Neutrophil (primary cell): ENCODE results near the gene MAPK12.

Experiments used
- H3K27ac ChIP-seq: fragments of 200-600 bp; sonication (generic); 2 replicates; pipeline ENCODE4 v1.5.1; 2016; ENCODE audit warnings: mild to moderate bottlenecking, moderate library complexity
- H3K27me3 ChIP-seq: fragments of 200-600 bp; sonication (generic); 2 replicates; pipeline ENCODE4 v1.6.0; 2016; ENCODE audit warnings: mild to moderate bottlenecking
- H3K36me3 ChIP-seq: fragments of 200-600 bp; sonication (generic); 2 replicates; pipeline ENCODE4 v1.5.1; 2017
- H3K4me1 ChIP-seq, 2 experiments: fragments of 200-600 bp in 1 of 2; sonication (generic) in 1 of 2; 1 replicate in 1 of 2; 2 replicates in 1 of 2; pipeline versions ENCODE4 v1.5.1 to v1.6.1; 2013 to 2016; ENCODE audit warnings: low read depth in 1 of 2, low read length in 1 of 2, mild to moderate bottlenecking in 1 of 2, moderate library complexity in 1 of 2; ENCODE audit not compliant: control insufficient read depth in 1 of 2, insufficient read depth in 1 of 2
- H3K4me3 ChIP-seq, 2 experiments: fragments of 200-600 bp in 1 of 2; sonication (generic) in 1 of 2; 1 replicate in 1 of 2; 2 replicates in 1 of 2; pipeline ENCODE4 v1.5.1; 2013 to 2016; ENCODE audit warnings: low read depth in 1 of 2, low read length in 1 of 2, mild to moderate bottlenecking in 1 of 2, moderate library complexity in 1 of 2
- H3K9me3 ChIP-seq: fragments of 200-600 bp; sonication (generic); 2 replicates; pipeline ENCODE4 v1.5.1; 2016
- TF ChIP-seq, protein P1 (sequence below): fragments of 200-600 bp; sonication (generic); IDR thresholded peaks from 2 replicates; pipeline ENCODE4 v1.5.1; 2016; ENCODE audit warnings: antibody characterized with exemption

Gene MAPK12

DNA sequence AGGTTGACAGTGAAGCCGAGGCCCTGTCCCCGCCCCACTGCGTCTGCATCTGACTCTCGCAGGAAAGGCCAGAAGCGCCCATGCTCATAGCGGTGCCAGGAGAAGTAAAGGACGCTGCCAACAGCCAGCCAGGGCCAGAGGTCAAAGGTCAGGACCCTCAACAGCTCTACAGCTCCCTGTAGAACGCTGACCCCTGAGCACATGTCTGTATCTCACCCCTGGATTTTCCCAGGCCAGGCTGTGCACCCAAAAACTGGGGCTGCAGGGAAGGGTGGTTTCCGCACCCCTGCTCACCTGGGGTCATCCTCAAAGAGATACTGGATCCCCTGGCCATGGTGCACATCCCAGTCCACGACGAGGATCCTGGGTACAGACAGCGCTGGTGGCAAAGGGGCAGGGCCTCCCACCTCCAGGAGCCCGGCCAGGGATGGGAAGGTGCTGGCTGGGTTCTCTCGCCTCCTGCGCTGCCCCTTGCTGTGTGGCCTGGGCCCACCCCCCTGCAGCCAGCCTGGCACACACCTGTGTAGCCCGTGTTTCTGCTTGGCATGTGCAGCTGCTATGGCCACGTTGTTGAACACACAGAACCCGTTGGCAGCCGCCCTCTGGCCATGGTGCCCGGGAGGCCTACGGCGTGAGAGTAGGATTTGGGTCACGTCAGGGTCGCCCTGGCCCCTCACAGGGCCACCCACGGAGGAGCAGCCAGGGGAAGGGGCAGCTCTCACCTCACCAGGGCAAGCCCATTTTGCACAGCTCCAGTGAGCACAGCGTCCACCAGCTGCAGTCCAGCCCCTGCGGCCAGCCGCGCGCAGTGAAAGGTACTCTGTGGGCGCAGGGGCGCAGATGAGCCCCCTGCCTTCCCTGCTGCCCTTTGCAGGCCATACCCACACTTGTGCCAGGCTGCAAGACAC is 11.9 kb downstream of the MAPK12 start:
- Histone ChIP-seq H3K36me3 (peaks cover 42% of the 10 kb centered on the region), H3K4me1 (peaks cover 40 to 45% of the 10 kb centered on the region in 2 experiments), H3K27ac (peak overlapping the region; percentile 72), H3K4me3 (peak overlapping the region; percentile 87 to 88), H3K9me3 (no peaks in the 10 kb centered on the region), H3K27me3 (no peaks in the 10 kb centered on the region)
- TF ChIP-seq, protein P1, sequence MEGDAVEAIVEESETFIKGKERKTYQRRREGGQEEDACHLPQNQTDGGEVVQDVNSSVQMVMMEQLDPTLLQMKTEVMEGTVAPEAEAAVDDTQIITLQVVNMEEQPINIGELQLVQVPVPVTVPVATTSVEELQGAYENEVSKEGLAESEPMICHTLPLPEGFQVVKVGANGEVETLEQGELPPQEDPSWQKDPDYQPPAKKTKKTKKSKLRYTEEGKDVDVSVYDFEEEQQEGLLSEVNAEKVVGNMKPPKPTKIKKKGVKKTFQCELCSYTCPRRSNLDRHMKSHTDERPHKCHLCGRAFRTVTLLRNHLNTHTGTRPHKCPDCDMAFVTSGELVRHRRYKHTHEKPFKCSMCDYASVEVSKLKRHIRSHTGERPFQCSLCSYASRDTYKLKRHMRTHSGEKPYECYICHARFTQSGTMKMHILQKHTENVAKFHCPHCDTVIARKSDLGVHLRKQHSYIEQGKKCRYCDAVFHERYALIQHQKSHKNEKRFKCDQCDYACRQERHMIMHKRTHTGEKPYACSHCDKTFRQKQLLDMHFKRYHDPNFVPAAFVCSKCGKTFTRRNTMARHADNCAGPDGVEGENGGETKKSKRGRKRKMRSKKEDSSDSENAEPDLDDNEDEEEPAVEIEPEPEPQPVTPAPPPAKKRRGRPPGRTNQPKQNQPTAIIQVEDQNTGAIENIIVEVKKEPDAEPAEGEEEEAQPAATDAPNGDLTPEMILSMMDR = no peak

DNA sequence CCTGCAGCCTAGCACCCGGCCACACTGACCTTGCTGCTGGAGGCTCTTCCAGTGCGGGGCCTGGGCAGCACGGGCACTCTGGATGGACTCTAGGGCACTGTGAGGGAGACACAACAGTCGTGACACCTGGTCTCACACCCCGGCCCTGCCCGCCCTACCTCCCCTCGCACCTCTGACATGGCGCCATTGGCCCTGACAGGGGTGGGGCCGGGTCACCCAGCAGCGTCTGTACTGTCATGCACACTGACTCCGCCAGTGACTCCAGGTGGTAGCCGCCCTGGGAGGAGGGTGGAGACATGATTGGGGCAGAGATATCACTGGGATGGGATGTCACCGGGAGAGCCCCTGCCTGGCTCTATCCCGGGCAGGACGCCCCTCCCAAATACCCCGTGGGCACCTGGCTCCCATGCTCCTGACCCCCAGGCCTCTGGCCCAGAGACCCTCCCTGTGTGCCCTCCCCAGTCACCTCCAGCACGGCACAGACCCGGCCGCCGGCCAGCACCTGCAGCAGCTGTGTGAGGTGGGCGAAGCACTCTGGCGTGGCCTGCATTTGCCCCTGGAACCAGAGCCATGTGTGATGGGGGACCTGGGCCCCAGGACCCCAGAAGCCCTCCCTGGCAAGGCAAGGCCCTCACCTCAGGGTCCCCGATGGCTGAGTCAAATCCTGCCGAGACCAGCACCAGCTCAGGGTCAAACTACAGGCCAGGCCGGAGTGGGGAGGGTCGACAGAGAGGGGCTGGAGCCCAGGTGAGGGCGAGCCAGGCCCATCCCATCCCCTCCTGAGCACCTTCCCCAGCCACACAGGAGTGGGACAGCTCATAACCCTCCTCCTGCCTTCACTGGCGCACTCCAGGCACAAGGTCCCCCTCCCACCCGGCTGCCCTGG is 13.0 kb downstream of the MAPK12 start:
- H3K9me3 ChIP-seq = no peaks in the 10 kb centered on the region
- no peak overlapping the region for H3K27ac ChIP-seq
- peaks cover 50 to 56% of the 10 kb centered on the region in 2 experiments for H3K4me1 ChIP-seq
- H3K36me3 ChIP-seq = peaks cover 42% of the 10 kb centered on the region
- H3K27me3 ChIP-seq = no peaks in the 10 kb centered on the region
- TF ChIP-seq, protein P1 = no peak
- H3K4me3 ChIP-seq = no peak overlapping the region

DNA sequence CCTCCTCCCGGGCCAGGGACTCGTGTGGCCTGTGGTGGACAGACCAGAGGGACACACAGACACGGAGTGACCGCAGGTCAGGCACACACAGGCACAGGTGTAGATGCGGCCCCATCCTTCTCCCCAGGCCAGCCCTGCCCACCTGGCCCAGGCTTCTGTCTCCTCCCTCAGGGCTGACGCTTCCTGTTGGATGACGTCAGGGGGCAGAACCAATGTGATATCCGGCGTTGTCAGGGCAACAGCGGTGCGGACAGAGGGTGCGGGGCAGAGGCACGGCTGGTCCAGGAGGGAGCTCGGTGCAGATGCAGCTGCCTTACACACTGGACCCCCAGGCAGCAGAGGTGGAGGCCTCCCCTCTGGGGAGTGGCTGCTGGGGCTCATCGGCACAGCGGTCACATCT is 13.7 kb downstream of the MAPK12 start:
- TF ChIP-seq, protein P1 = no peak

GRCh38 chr22:50246242-50247175 is 15.0 kb downstream of the MAPK12 start:
- H3K27ac ChIP-seq = no peak overlapping the region
- H3K36me3 ChIP-seq = peaks cover 42% of the 10 kb centered on the region
- H3K27me3 ChIP-seq = no peaks in the 10 kb centered on the region
- TF ChIP-seq, protein P1 = no peak
- no peaks in the 10 kb centered on the region for H3K9me3 ChIP-seq
- peaks cover 67 to 71% of the 10 kb centered on the region in 2 experiments for H3K4me1 ChIP-seq
- peak overlapping the region in 1 of 2 experiments; percentile 72 for H3K4me3 ChIP-seq

More for the DNA sequence above, 13.7 kb downstream of the MAPK12 start:
- no peak overlapping the region for H3K4me3 ChIP-seq
- peaks cover 42% of the 10 kb centered on the region for H3K36me3 ChIP-seq
- peaks cover 57 to 63% of the 10 kb centered on the region in 2 experiments for H3K4me1 ChIP-seq
- H3K27me3 ChIP-seq = no peaks in the 10 kb centered on the region
- H3K27ac ChIP-seq = peak overlapping the region; percentile 21
- no peaks in the 10 kb centered on the region for H3K9me3 ChIP-seq
